ENCODE measurements around the gene LRRC3. TPM values are rescaled to one million over a fixed set of nuclear protein-coding genes. Genes with fewer than 3 reads are reported as not detected.

LRRC3 gene
- total RNA-seq, 1 experiment from 2014 or later, result 0.48 TPM

GRCh38 chr21:44471341-44471740 lies 16.0 kb downstream of the LRRC3 start:
- intact Hi-C loops (cut with micrococcal nuclease; ENCODE audit: unreplicated experiment), result no loop called here
- Histone ChIP-seq H3F3A (ENCODE audit: insufficient read depth, low read depth) (no peaks in the 10 kb centered on the region), H3K27ac (no peak overlapping the region), H3K27me3 (ENCODE audit: insufficient read depth, low read depth) (peaks cover 29% of the 10 kb centered on the region), H3K4me1 (replicated peaks; ENCODE audit: insufficient read depth) (no peaks in the 10 kb centered on the region), H3K79me2 (ENCODE audit: low read depth) (no peaks in the 10 kb centered on the region), H3K9me2 (ENCODE audit: insufficient read depth) (no peaks in the 10 kb centered on the region), H2AFZ (no peak overlapping the region), H3K4me2 (no peak overlapping the region), H3K9me3 (ENCODE audit: insufficient read depth, low read depth) (no peaks in the 10 kb centered on the region), H3K4me3 (no peak overlapping the region), H4K20me1 (ENCODE audit: insufficient read depth) (no peaks in the 10 kb centered on the region), H3K36me3 (ENCODE audit: low read depth) (no peaks in the 10 kb centered on the region)
- POLR2A ChIA-PET (ENCODE audit: unreplicated experiment), result no interaction called here
- BruUV-seq (replicated peaks), result no TSS peak
- CTCF ChIA-PET, result no interaction called here
- no peak for TF ChIP-seq CTCF (conservative IDR thresholded peaks at IDR 0.05)
- no peak for TF ChIP-seq EZH2 (IDR thresholded peaks at IDR 0.05; ENCODE audit: low read depth)
- DNase-seq, result no peak

- no TSS peak for BruUV-seq (replicated peaks)
- no peaks in the 10 kb centered on the region for H3K9me2 ChIP-seq (ENCODE audit: insufficient read depth)
- no peaks in the 10 kb centered on the region for H3K36me3 ChIP-seq (ENCODE audit: low read depth)
- H3K4me2 ChIP-seq, result no peak overlapping the region
- POLR2A ChIA-PET (ENCODE audit: unreplicated experiment), result no interaction called here
- H2AFZ ChIP-seq, result no peak overlapping the region
- H3K4me3 ChIP-seq, result no peak overlapping the region
- CTCF ChIA-PET, result no interaction called here
- no peak overlapping the region for H3K27ac ChIP-seq
- no peaks in the 10 kb centered on the region for H4K20me1 ChIP-seq (ENCODE audit: insufficient read depth)
- intact Hi-C loops (cut with micrococcal nuclease; ENCODE audit: unreplicated experiment), result no loop called here
- TF ChIP-seq CTCF (conservative IDR thresholded peaks at IDR 0.05) (no peak), EZH2 (IDR thresholded peaks at IDR 0.05; ENCODE audit: low read depth) (no peak)
- no peaks in the 10 kb centered on the region for H3K79me2 ChIP-seq (ENCODE audit: low read depth)
- no peaks in the 10 kb centered on the region for H3F3A ChIP-seq (ENCODE audit: insufficient read depth, low read depth)
- DNase-seq, result no peak
- H3K9me3 ChIP-seq (ENCODE audit: insufficient read depth, low read depth), result no peaks in the 10 kb centered on the region
- H3K27me3 ChIP-seq (ENCODE audit: insufficient read depth, low read depth), result peaks cover 22% of the 10 kb centered on the region
- H3K4me1 ChIP-seq (replicated peaks; ENCODE audit: insufficient read depth), result no peaks in the 10 kb centered on the region
Measured at GRCh38 chr21:44471996-44472395, 16.7 kb downstream of the LRRC3 start.

GRCh38 chr21:44473915-44474555 lies 18.7 kb downstream of the LRRC3 start:
- no peaks in the 10 kb centered on the region for H3K9me3 ChIP-seq (ENCODE audit: insufficient read depth, low read depth)
- CTCF ChIA-PET, result no interaction called here
- POLR2A ChIA-PET (ENCODE audit: unreplicated experiment), result no interaction called here
- peaks cover 11% of the 10 kb centered on the region for H3K27me3 ChIP-seq (ENCODE audit: insufficient read depth, low read depth)
- BruUV-seq (replicated peaks), result no TSS peak
- no peaks in the 10 kb centered on the region for H4K20me1 ChIP-seq (ENCODE audit: insufficient read depth)
- DNase-seq, result no peak
- no peaks in the 10 kb centered on the region for H3K4me1 ChIP-seq (replicated peaks; ENCODE audit: insufficient read depth)
- intact Hi-C loops (cut with micrococcal nuclease; ENCODE audit: unreplicated experiment), result no loop called here
- no peak overlapping the region for H3K27ac ChIP-seq
- H3K4me3 ChIP-seq, result no peak overlapping the region
- no peaks in the 10 kb centered on the region for H3K36me3 ChIP-seq (ENCODE audit: low read depth)
- H3K9me2 ChIP-seq (ENCODE audit: insufficient read depth), result no peaks in the 10 kb centered on the region
- no peak overlapping the region for H2AFZ ChIP-seq
- H3F3A ChIP-seq (ENCODE audit: insufficient read depth, low read depth), result no peaks in the 10 kb centered on the region
- no peak for TF ChIP-seq EZH2 (IDR thresholded peaks at IDR 0.05; ENCODE audit: low read depth)
- TF ChIP-seq CTCF (conservative IDR thresholded peaks at IDR 0.05), result no peak
- H3K4me2 ChIP-seq, result no peak overlapping the region
- H3K79me2 ChIP-seq (ENCODE audit: low read depth), result no peaks in the 10 kb centered on the region
